Liver (tissue), 9 donors: ENCODE data around the gene BPIFB3. TPM values are rescaled to one million over a fixed set of nuclear protein-coding genes. Genes with fewer than 3 reads are reported as not detected.

ENCODE experiments used
- DNase-seq: peaks from one replicate; pipeline ENCODE4 v3.0.0-alpha.2; 2017; ENCODE audit warnings: low spot score
- H3K27ac ChIP-seq, 2 donors: one replicate each; pipeline ENCODE4 v1.7.0; 2013; ENCODE audit warnings: inconsistent platforms in 2 of 2, low read length in 2 of 2, control low read depth in 1 of 2, low read depth in 1 of 2, mild to moderate bottlenecking in 1 of 2
- H3K27me3 ChIP-seq, 4 donors: one replicate each; pipeline versions ENCODE4 v1.6.1 to v1.7.0; 2013; ENCODE audit warnings: low read length in 3 of 4, inconsistent platforms in 1 of 4, mild to moderate bottlenecking in 1 of 4, moderate library complexity in 1 of 4; ENCODE audit not compliant: control insufficient read depth in 4 of 4, insufficient read depth in 4 of 4
- H3K36me3 ChIP-seq, 4 donors: one replicate each; pipeline versions ENCODE4 v1.6.1 to v1.7.0; 2013; ENCODE audit warnings: low read length in 3 of 4, mild to moderate bottlenecking in 3 of 4, low read depth in 1 of 4, moderate library complexity in 1 of 4; ENCODE audit not compliant: control insufficient read depth in 4 of 4, insufficient read depth in 3 of 4
- H3K4me1 ChIP-seq, 4 donors: one replicate each; pipeline versions ENCODE4 v1.6.1 to v1.7.0; 2013; ENCODE audit warnings: low read length in 3 of 4, mild to moderate bottlenecking in 3 of 4, moderate library complexity in 1 of 4; ENCODE audit not compliant: control insufficient read depth in 4 of 4, insufficient read depth in 4 of 4
- H3K4me3 ChIP-seq, 3 donors: one replicate each; pipeline versions ENCODE4 v1.6.1 to v1.7.0; 2013; ENCODE audit warnings: low read length in 3 of 3, control low read depth in 1 of 3, low read depth in 1 of 3, mild to moderate bottlenecking in 1 of 3
- H3K9ac ChIP-seq, 2 donors: one replicate each; pipeline ENCODE4 v1.7.0; 2013; ENCODE audit warnings: low read length in 2 of 2, mild to moderate bottlenecking in 2 of 2, moderate library complexity in 2 of 2, control low read depth in 1 of 2, low read depth in 1 of 2
- H3K9me3 ChIP-seq, 4 donors: one replicate each; pipeline versions ENCODE4 v1.6.1 to v1.7.0; 2013; ENCODE audit warnings: low read length in 3 of 4; ENCODE audit not compliant: control insufficient read depth in 4 of 4
- ATF3 ChIP-seq: IDR thresholded peaks from 2 replicates; pipeline ENCODE4 v1.6.1; 2016; ENCODE audit warnings: antibody characterized with exemption
- CTCF ChIP-seq: fragments of 150-350 bp; IDR thresholded peaks from 2 replicates; pipeline ENCODE4 v1.5.1; 2017; ENCODE audit warnings: improper control_type of control experiment, low read depth, low read length; ENCODE audit not compliant: missing input control
- EGR1 ChIP-seq, 2 donors: IDR thresholded peaks; 2 replicates each; pipeline ENCODE4 v1.6.1; 2016 to 2018; ENCODE audit warnings: antibody characterized with exemption in 2 of 2, low read depth in 2 of 2
- FOXA1 ChIP-seq: IDR thresholded peaks from 2 replicates; pipeline ENCODE4 v1.6.1; 2016; ENCODE audit warnings: antibody characterized with exemption
- FOXA2 ChIP-seq: IDR thresholded peaks from 2 replicates; pipeline ENCODE4 v1.6.1; 2016; ENCODE audit warnings: antibody characterized with exemption
- GABPA ChIP-seq, 2 donors: IDR thresholded peaks in 1 of 2; conservative IDR thresholded peaks in 1 of 2; 2 replicates each; pipeline ENCODE4 v1.6.1; 2016; ENCODE audit warnings: antibody characterized with exemption in 2 of 2, mild to moderate bottlenecking in 1 of 2, moderate library complexity in 1 of 2
- HNF4A ChIP-seq, 2 donors: conservative IDR thresholded peaks; 2 replicates each; pipeline ENCODE4 v1.6.1; 2016; ENCODE audit warnings: antibody characterized with exemption in 2 of 2, mild to moderate bottlenecking in 2 of 2
- HNF4G ChIP-seq: IDR thresholded peaks from 2 replicates; pipeline ENCODE4 v1.6.1; 2016; ENCODE audit warnings: antibody characterized with exemption
- JUND ChIP-seq, 2 donors: IDR thresholded peaks; 2 replicates each; pipeline ENCODE4 v1.6.1; 2016; ENCODE audit warnings: antibody characterized with exemption in 2 of 2
- NR2F2 ChIP-seq: IDR thresholded peaks from 2 replicates; pipeline ENCODE4 v1.6.1; 2016; ENCODE audit warnings: antibody characterized with exemption
- RAD21 ChIP-seq, 2 donors: IDR thresholded peaks; 2 replicates each; pipeline ENCODE4 v1.6.1; 2016; ENCODE audit warnings: antibody characterized with exemption in 2 of 2, mild to moderate bottlenecking in 2 of 2
- REST ChIP-seq: IDR thresholded peaks from 2 replicates; pipeline ENCODE4 v1.6.1; 2016; ENCODE audit warnings: antibody characterized with exemption, mild to moderate bottlenecking
- RXRA ChIP-seq, 2 donors: IDR thresholded peaks; 2 replicates each; pipeline ENCODE4 v1.6.1; 2017 to 2018; ENCODE audit warnings: antibody characterized with exemption in 2 of 2, mild to moderate bottlenecking in 1 of 2
- TAF1 ChIP-seq: conservative IDR thresholded peaks from 2 replicates; pipeline ENCODE4 v1.6.1; 2016; ENCODE audit warnings: antibody characterized with exemption, mild to moderate bottlenecking
- YY1 ChIP-seq: IDR thresholded peaks from 2 replicates; pipeline ENCODE4 v1.6.1; 2016; ENCODE audit warnings: antibody characterized with exemption, mild to moderate bottlenecking
- ZBTB33 ChIP-seq: IDR thresholded peaks from 2 replicates; pipeline ENCODE4 v1.6.1; 2016; ENCODE audit warnings: antibody characterized with exemption
- WGBS: extraction: QIAGEN DNeasy Blood & Tissue Kit; methylation state at CpG from one replicate; pipeline ENCODE4 v1.1.7; 2013; 5-methylcytosine and 5-hydroxymethylcytosine counted together
- polyA plus RNA-seq, 2 donors: library from polyadenylated mRNA; stranded (reverse) in 1 of 2; unstranded in 1 of 2; fragments of 200-250 nt in 1 of 2; fragments of >200 nt in 1 of 2; fragmentation: Nextera tagmentation in 1 of 2; extraction: Ambion mirVana in 1 of 2; gene quantifications; one replicate each; pipeline versions ENCODE4 v1.2.1 to v1.2.3, GENCODE V29; 2013 to 2015
- total RNA-seq, 2 donors: library from RNA; depleted of rRNA; stranded (reverse); fragments of >200 nt; gene quantifications; one replicate each; pipeline ENCODE4 v1.2.3, GENCODE V29; 2014
- donor health status: healthy.
- donor health status: healthy.
- donor health status: healthy.
- donor health status: healthy.
- donor health status: healthy.

The BPIFB3 gene
- total and polyA plus RNA-seq, 4 donors: not detected

- H3K36me3 ChIP-seq: no peaks in the 10 kb centered on the region
- TF ChIP-seq REST (no peak), EGR1 (IDR thresholded peaks at IDR 0.05; ENCODE audit: low read depth in 2 of 2) (no peak), GABPA (IDR thresholded peaks at IDR 0.05 in 1 of 2, conservative IDR thresholded peaks at IDR 0.05 in 1 of 2) (no peak), RXRA (IDR thresholded peaks at IDR 0.05) (no peak), FOXA2 (no peak), FOXA1 (no peak), RAD21 (IDR thresholded peaks at IDR 0.05) (no peak), ATF3 (no peak), CTCF (no peak), HNF4A (conservative IDR thresholded peaks at IDR 0.05) (no peak), YY1 (no peak), TAF1 (no peak), JUND (IDR thresholded peaks at IDR 0.05) (no peak), ZBTB33 (no peak), NR2F2 (no peak), HNF4G (no peak)
- H3K27ac ChIP-seq: no peak overlapping the region
- no peaks in the 10 kb centered on the region for H3K27me3 ChIP-seq
- no peaks in the 10 kb centered on the region for H3K4me1 ChIP-seq
- no peak overlapping the region for H3K9ac ChIP-seq
- WGBS: 87% methylated on average over 2 of the region's 2 CpGs
- no peak overlapping the region for H3K4me3 ChIP-seq
- no peaks in the 10 kb centered on the region for H3K9me3 ChIP-seq
- no peak for DNase-seq
Observed at GRCh38 chr20:33054791-33055190, 1.1 kb downstream of the BPIFB3 start.

- 82% methylated on average over 7 of the region's 7 CpGs for WGBS
- Histone ChIP-seq H3K4me1 (no peaks in the 10 kb centered on the region), H3K27me3 (no peaks in the 10 kb centered on the region), H3K27ac (no peak overlapping the region), H3K4me3 (no peak overlapping the region), H3K9ac (no peak overlapping the region), H3K9me3 (no peaks in the 10 kb centered on the region), H3K36me3 (no peaks in the 10 kb centered on the region)
- no peak for TF ChIP-seq JUND (IDR thresholded peaks at IDR 0.05)
- no peak for TF ChIP-seq REST
- TF ChIP-seq ZBTB33: no peak
- no peak for TF ChIP-seq ATF3
- TF ChIP-seq CTCF: no peak
- TF ChIP-seq FOXA1: no peak
- no peak for TF ChIP-seq HNF4G
- no peak for DNase-seq
Observed at GRCh38 chr20:33059136-33059535, 5.4 kb downstream of the BPIFB3 start.
